IMR-90 (cell line): ENCODE data around the gene PCSK6. TPM values are rescaled to one million over a fixed set of nuclear protein-coding genes. Genes with fewer than 3 reads are reported as not detected.

ENCODE experiments used
- ATAC-seq: fragments of 200-7000 bp; cut with Tn5 transposase; 2 replicates; pipeline ENCODE4 v1.9.1; 2020; ENCODE audit warnings: low read depth, mild to moderate bottlenecking, moderate library complexity
- BruUV-seq: library from RNA; stranded (reverse); fragments of 400-500 nt; replicated peaks from 2 replicates; lab custom pipeline; 2021; lab: Mats Ljungman, UMichigan
- CTCF ChIA-PET: fragments of 300-600 bp; formaldehyde crosslinking; extraction: SDS; loops from one replicate; lab custom pipeline; 2021; ENCODE audit warnings: antibody characterized with exemption; lab: Yijun Ruan, JAX
- POLR2A ChIA-PET: fragments of 300-600 bp; sonication (Branson Sonifier 250); formaldehyde crosslinking; loops from one replicate; lab custom pipeline; 2022; ENCODE audit warnings: antibody characterized with exemption; ENCODE audit not compliant: unreplicated experiment; lab: Charles Lee
- DNase-seq: peaks from one replicate; pipeline ENCODE4 v3.0.0; 2013
- H2AFZ ChIP-seq: replicated peaks from 2 replicates; pipeline ENCODE3; 2013; ENCODE audit warnings: low read length, mild to moderate bottlenecking; ENCODE audit not compliant: poor library complexity
- H2AK5ac ChIP-seq: 2 replicates; pipeline ENCODE4 v1.6.1; 2013; ENCODE audit warnings: low read depth, low read length, inconsistent platforms
- H2AK9ac ChIP-seq: replicated peaks from 2 replicates; pipeline ENCODE3; 2013; ENCODE audit warnings: mild to moderate bottlenecking, low read depth, low read length, moderate library complexity; ENCODE audit not compliant: poor library complexity
- H2BK120ac ChIP-seq: 2 replicates; pipeline ENCODE4 v1.6.1; 2013; ENCODE audit warnings: low read depth, low read length, inconsistent platforms
- H2BK15ac ChIP-seq: 3 replicates; pipeline ENCODE4 v1.6.1; 2013; ENCODE audit warnings: low read depth, low read length, inconsistent platforms
- H2BK20ac ChIP-seq: 2 replicates; pipeline ENCODE4 v1.6.1; 2013; ENCODE audit warnings: low read depth, mild to moderate bottlenecking, inconsistent platforms, low read length, moderate library complexity
- H2BK5ac ChIP-seq: 2 replicates; pipeline ENCODE4 v1.6.1; 2013; ENCODE audit warnings: mild to moderate bottlenecking, low read depth, low read length, inconsistent platforms; ENCODE audit not compliant: poor library complexity, severe bottlenecking
- H3K14ac ChIP-seq: replicated peaks from 2 replicates; pipeline ENCODE4 v1.6.1; 2013; ENCODE audit warnings: low read depth, low read length, inconsistent platforms
- H3K18ac ChIP-seq: 2 replicates; pipeline ENCODE4 v1.6.1; 2013; ENCODE audit warnings: low read depth, low read length, control low read depth
- H3K23ac ChIP-seq: 2 replicates; pipeline ENCODE4 v1.6.1; 2013; ENCODE audit warnings: low read depth, low read length, inconsistent platforms
- H3K27ac ChIP-seq: 2 replicates; pipeline ENCODE4 v1.5.1; 2013; ENCODE audit warnings: mild to moderate bottlenecking, control low read depth, low read length; ENCODE audit not compliant: insufficient read depth
- H3K27me3 ChIP-seq: 2 replicates; pipeline ENCODE4 v1.6.1; 2013; ENCODE audit warnings: low read length; ENCODE audit not compliant: control insufficient read depth, insufficient read depth
- H3K36me3 ChIP-seq: 2 replicates; pipeline ENCODE4 v1.6.1; 2013; ENCODE audit warnings: low read length, mixed read lengths; ENCODE audit not compliant: control insufficient read depth, insufficient read depth
- H3K4ac ChIP-seq: 2 replicates; pipeline ENCODE4 v1.6.1; 2013; ENCODE audit warnings: low read depth, low read length, inconsistent platforms
- H3K4me1 ChIP-seq: 2 replicates; pipeline ENCODE4 v1.6.1; 2013; ENCODE audit warnings: low read length, mixed read lengths; ENCODE audit not compliant: control insufficient read depth, insufficient read depth
- H3K4me2 ChIP-seq: 2 replicates; pipeline ENCODE4 v1.6.1; 2013; ENCODE audit warnings: low read depth, mild to moderate bottlenecking, control low read depth, low read length, moderate library complexity
- H3K4me3 ChIP-seq: 2 replicates; pipeline ENCODE4 v1.5.1; 2013; ENCODE audit warnings: low read depth, mild to moderate bottlenecking, control low read depth, low read length, moderate library complexity; ENCODE audit not compliant: insufficient read depth
- H3K56ac ChIP-seq: 2 replicates; pipeline ENCODE4 v1.6.1; 2013; ENCODE audit warnings: low read length, inconsistent platforms; ENCODE audit not compliant: insufficient read depth; ENCODE audit errors: extremely low read depth
- H3K79me1 ChIP-seq, 2 experiments: 2 replicates each; pipeline ENCODE4 v1.6.1; 2013; ENCODE audit warnings: low read length in 2 of 2, inconsistent platforms in 1 of 2, low read depth in 1 of 2
- H3K9ac ChIP-seq: 2 replicates; pipeline ENCODE4 v1.6.1; 2013; ENCODE audit warnings: low read depth, low read length, control low read depth
- H3K9me1 ChIP-seq: 2 replicates; pipeline ENCODE4 v1.6.1; 2013; ENCODE audit warnings: low read length, inconsistent platforms; ENCODE audit not compliant: insufficient read depth
- H3K9me3 ChIP-seq: 2 replicates; pipeline ENCODE4 v1.6.1; 2013; ENCODE audit warnings: low read length; ENCODE audit not compliant: control insufficient read depth, insufficient read depth
- H4K20me1 ChIP-seq: 2 replicates; pipeline ENCODE4 v1.6.1; 2013; ENCODE audit warnings: low read length, inconsistent platforms; ENCODE audit not compliant: insufficient read depth
- H4K5ac ChIP-seq: 2 replicates; pipeline ENCODE4 v1.6.1; 2013; ENCODE audit warnings: mild to moderate bottlenecking, low read depth, low read length, control low read depth
- H4K8ac ChIP-seq, 2 experiments: 2 replicates each; pipeline ENCODE4 v1.6.1; 2013; ENCODE audit warnings: low read depth in 2 of 2, low read length in 2 of 2, control low read depth in 1 of 2, inconsistent platforms in 1 of 2
- H4K91ac ChIP-seq: 2 replicates; pipeline ENCODE4 v1.6.1; 2013; ENCODE audit warnings: low read depth, low read length, inconsistent platforms; ENCODE audit not compliant: insufficient read depth
- BHLHE40 ChIP-seq: fragments of 150-350 bp; IDR thresholded peaks from 2 replicates; pipeline ENCODE4 v1.6.1; 2016; ENCODE audit warnings: mild to moderate bottlenecking, low read depth, low read length
- CHD1 ChIP-seq: IDR thresholded peaks from 2 replicates; pipeline ENCODE4 v1.6.1; 2012; ENCODE audit warnings: low read depth, low read length, improper control_type of control experiment
- MAFK ChIP-seq: IDR thresholded peaks from 2 replicates; pipeline ENCODE4 v1.6.1; 2012; ENCODE audit warnings: low read depth, low read length, improper control_type of control experiment
- MXI1 ChIP-seq: IDR thresholded peaks from 2 replicates; pipeline ENCODE4 v1.6.1; 2012; ENCODE audit warnings: low read depth, mild to moderate bottlenecking, low read length, moderate library complexity, borderline replicate concordance
- WGBS, 2 experiments: methylation state at CpG; one replicate each; pipeline versions ENCODE4 v1.1.5 to v1.1.7; 2013; ENCODE audit warnings: missing lambda C conversion rate in 2 of 2; ENCODE audit not compliant: insufficient read length in 1 of 2; ENCODE audit errors: extremely low coverage in 2 of 2; 5-methylcytosine and 5-hydroxymethylcytosine counted together
- dilution Hi-C: fragments of 300-500 bp; cut with HindIII; formaldehyde crosslinking; loops from one replicate; pipeline ENCODE4 v1.14.3; 2018; ENCODE audit warnings: low sequenced_read_pairs; ENCODE audit not compliant: unreplicated experiment
- in situ Hi-C: fragments of 300-500 bp; cut with MboI; formaldehyde crosslinking; loops from 3 replicates; pipeline ENCODE4 v1.14.3; 2019; ENCODE audit warnings: low sequenced_read_pairs, inconsistent platforms, mixed read lengths
- intact Hi-C: fragments of 100-400 bp; cut with micrococcal nuclease; formaldehyde crosslinking; loops from 2 replicates; pipeline ENCODE4 v1.10.0; 2022
- polyA plus RNA-seq, 3 experiments: library from polyadenylated mRNA; depleted of rRNA; stranded (reverse); fragments of >200 nt; gene quantifications; 2 replicates each; pipeline ENCODE4 v1.2.3, GENCODE V29; 2012; ENCODE audit warnings: low replicate concordance in 1 of 3
- total RNA-seq: library from RNA; depleted of rRNA; stranded (reverse); fragments of >200 nt; gene quantifications from 2 replicates; pipeline ENCODE4 v1.2.3, GENCODE V29; 2012
- TF ChIP-seq, protein P1 (sequence below): fragments of 150-350 bp; IDR thresholded peaks from 2 replicates; pipeline ENCODE4 v1.6.1; 2016; ENCODE audit warnings: low read depth, mild to moderate bottlenecking, low read length, moderate library complexity, borderline replicate concordance
- TF ChIP-seq, protein P2 (sequence below): fragments of 150-350 bp; IDR thresholded peaks from 2 replicates; pipeline ENCODE4 v1.6.1; 2017; ENCODE audit warnings: mild to moderate bottlenecking, antibody characterized with exemption, low read length, low read depth

Gene PCSK6
- total and polyA plus RNA-seq, 2 of the 4 experiments (the other 2 are of a cell fraction), result not detected

DNA sequence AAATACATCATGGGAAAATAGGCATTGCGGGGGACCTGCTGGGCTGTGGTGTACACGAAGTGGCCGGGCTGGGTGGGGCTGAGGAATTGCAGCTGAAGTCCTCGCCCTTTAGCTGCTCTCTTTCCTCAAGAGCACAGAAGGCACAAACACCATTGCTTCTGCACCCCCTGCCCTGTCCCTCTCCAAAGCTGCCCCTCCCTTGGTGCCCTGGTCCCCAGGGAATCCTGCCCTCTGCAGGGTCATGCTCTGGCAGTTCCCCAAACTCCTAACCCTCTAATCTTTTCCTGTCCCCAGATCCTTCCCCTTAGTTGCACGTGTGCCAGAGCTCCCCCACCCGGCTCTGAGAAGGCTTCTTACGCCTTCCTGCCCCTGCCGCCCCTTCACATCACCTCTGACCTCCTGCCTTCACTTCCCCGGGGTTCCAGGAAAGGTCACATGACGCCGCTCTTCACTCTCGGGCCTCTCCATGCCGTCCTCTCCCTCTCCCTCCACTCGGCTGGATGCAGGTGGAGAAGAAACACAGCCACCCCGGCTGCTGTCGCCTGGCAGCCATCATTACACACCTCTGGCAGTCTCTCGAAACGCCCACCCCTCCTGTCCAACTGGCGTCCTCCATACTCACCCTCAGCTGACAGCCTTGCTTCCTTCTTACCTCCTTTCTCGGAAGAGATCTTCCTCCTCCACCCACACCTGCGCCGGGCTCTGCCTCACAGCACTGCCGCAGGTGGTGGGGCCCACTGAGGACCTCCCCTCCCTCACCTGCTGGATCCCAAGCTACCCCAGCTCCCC is 6.9 kb upstream of the PCSK6 start:
- WGBS, 2 experiments, result 9% methylated on average over 6 of the region's 23 CpGs; no CpG with 5 or more reads in 1 of the 2 experiments
- Histone ChIP-seq H2BK120ac (no peak overlapping the region), H4K8ac (no peak overlapping the region), H3K56ac (no peak overlapping the region), H3K23ac (no peak overlapping the region), H2BK20ac (no peak overlapping the region), H2AFZ (no peak overlapping the region), H2AK9ac (no peak overlapping the region), H3K4me1 (peaks cover 1% of the 10 kb centered on the region; the same call in 1 of the 2 replicates), H3K9me1 (no peaks in the 10 kb centered on the region), H2AK5ac (no peak overlapping the region), H3K18ac (no peak overlapping the region), H3K27me3 (peaks cover 69% of the 10 kb centered on the region), H2BK5ac (no peak overlapping the region), H3K4me3 (no peak overlapping the region), H3K9ac (no peak overlapping the region), H3K27ac (no peak overlapping the region), H4K20me1 (no peaks in the 10 kb centered on the region), H4K91ac (no peak overlapping the region), H3K14ac (no peak overlapping the region), H4K5ac (no peak overlapping the region), H2BK15ac (no peak overlapping the region), H3K36me3 (no peaks in the 10 kb centered on the region), H3K4ac (no peak overlapping the region), H3K79me1 (no peaks in the 10 kb centered on the region), H3K9me3 (no peaks in the 10 kb centered on the region), H3K4me2 (no peak overlapping the region)
- intact Hi-C loops (no loop called here), dilution Hi-C loops (no loop called here), in situ Hi-C loops (no loop called here)
- DNase-seq (no peak), ATAC-seq (no peak)
- ChIA-PET POLR2A (no interaction called here), CTCF (no interaction called here)
- BruUV-seq, result no TSS peak
- no peak for TF ChIP-seq MAFK
- TF ChIP-seq BHLHE40, result no peak
- no peak for TF ChIP-seq CHD1
- TF ChIP-seq, protein P1, sequence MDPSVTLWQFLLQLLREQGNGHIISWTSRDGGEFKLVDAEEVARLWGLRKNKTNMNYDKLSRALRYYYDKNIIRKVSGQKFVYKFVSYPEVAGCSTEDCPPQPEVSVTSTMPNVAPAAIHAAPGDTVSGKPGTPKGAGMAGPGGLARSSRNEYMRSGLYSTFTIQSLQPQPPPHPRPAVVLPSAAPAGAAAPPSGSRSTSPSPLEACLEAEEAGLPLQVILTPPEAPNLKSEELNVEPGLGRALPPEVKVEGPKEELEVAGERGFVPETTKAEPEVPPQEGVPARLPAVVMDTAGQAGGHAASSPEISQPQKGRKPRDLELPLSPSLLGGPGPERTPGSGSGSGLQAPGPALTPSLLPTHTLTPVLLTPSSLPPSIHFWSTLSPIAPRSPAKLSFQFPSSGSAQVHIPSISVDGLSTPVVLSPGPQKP, result no peak
- TF ChIP-seq, protein P2, sequence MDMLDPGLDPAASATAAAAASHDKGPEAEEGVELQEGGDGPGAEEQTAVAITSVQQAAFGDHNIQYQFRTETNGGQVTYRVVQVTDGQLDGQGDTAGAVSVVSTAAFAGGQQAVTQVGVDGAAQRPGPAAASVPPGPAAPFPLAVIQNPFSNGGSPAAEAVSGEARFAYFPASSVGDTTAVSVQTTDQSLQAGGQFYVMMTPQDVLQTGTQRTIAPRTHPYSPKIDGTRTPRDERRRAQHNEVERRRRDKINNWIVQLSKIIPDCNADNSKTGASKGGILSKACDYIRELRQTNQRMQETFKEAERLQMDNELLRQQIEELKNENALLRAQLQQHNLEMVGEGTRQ, result no peak
- TF ChIP-seq MXI1, result no peak
